Skeletal muscle tissue (tissue), 4 donors: ENCODE data around the gene DNAAF8. TPM values are rescaled to one million over a fixed set of nuclear protein-coding genes. Genes with fewer than 3 reads are reported as not detected.

Experiments used
- H3K27ac ChIP-seq: one replicate; pipeline ENCODE4 v1.7.0; 2013; ENCODE audit warnings: mild to moderate bottlenecking, low read depth, low read length, inconsistent platforms
- H3K27me3 ChIP-seq, 3 donors: one replicate each; pipeline ENCODE4 v1.7.0; 2013; ENCODE audit warnings: low read length in 3 of 3; ENCODE audit not compliant: control insufficient read depth in 3 of 3, insufficient read depth in 3 of 3
- H3K36me3 ChIP-seq, 3 donors: one replicate each; pipeline ENCODE4 v1.7.0; 2013; ENCODE audit warnings: low read length in 3 of 3; ENCODE audit not compliant: control insufficient read depth in 3 of 3, insufficient read depth in 3 of 3
- H3K4me1 ChIP-seq, 3 donors: one replicate each; pipeline ENCODE4 v1.7.0; 2013; ENCODE audit warnings: low read length in 3 of 3, mild to moderate bottlenecking in 3 of 3; ENCODE audit not compliant: control insufficient read depth in 3 of 3, insufficient read depth in 3 of 3
- H3K4me3 ChIP-seq, 3 donors: one replicate each; pipeline ENCODE4 v1.7.0; 2013; ENCODE audit warnings: low read length in 3 of 3
- H3K9ac ChIP-seq, 3 donors: one replicate each; pipeline ENCODE4 v1.7.0; 2013; ENCODE audit warnings: low read length in 3 of 3, mild to moderate bottlenecking in 3 of 3, moderate library complexity in 2 of 3, low read depth in 1 of 3
- H3K9me3 ChIP-seq, 3 donors: one replicate each; pipeline ENCODE4 v1.7.0; 2013; ENCODE audit warnings: low read length in 3 of 3; ENCODE audit not compliant: control insufficient read depth in 3 of 3
- total RNA-seq: library from RNA; depleted of rRNA; stranded (reverse); fragments of >200 nt; gene quantifications from one replicate; pipeline ENCODE4 v1.2.3, GENCODE V29; 2014
- donor health status: Osteomylitis.

Gene DNAAF8
- total RNA-seq, 1 donor from 2014 or later = 0.52 TPM

DNA sequence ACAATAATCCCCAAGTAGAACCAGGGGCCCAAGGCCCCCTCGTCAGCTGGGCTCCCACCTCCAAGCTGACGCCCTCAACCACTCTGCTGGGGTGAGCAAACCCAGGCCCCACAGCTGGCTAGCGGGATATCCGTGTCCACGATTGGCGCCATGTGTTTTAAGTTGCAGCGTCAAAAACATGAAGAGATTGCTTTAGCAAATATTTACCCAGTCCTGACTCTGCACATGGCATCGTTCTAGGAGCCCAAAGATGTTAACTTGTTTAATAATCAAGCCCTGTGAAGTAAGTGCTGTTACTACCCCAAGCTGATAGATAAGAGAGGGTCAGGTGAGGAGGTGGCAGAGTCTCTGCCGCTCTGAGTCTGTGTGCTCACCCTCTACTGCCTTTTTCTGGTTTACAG, 54.2 kb downstream of the DNAAF8 start:
- Histone ChIP-seq H3K4me3 (no peak overlapping the region), H3K9ac (no peak overlapping the region), H3K9me3 (no peaks in the 10 kb centered on the region), H3K4me1 (no peaks in the 10 kb centered on the region), H3K27ac (no peak overlapping the region), H3K36me3 (no peaks in the 10 kb centered on the region), H3K27me3 (no peaks in the 10 kb centered on the region)

DNA sequence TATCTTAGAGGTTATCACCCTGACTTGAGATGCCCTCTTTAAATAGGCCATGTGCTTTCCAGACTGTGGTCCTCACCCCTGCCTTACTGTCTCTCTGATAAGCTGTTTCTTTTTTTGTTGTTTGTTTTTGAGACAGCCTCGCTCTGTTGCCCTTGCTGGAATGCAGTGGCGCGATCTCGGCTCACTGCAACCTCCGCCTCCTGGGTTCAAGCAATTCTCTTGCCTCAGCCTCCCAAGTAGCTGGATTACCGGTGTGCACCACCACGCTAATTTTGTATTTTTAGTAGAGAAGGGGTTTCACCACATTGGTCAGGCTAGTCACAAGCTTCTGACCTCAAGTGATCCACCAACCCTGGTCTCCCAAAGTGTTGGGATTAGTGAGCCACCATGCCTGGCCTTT, 54.6 kb downstream of the DNAAF8 start:
- no peaks in the 10 kb centered on the region for H3K4me1 ChIP-seq
- H3K9me3 ChIP-seq = no peaks in the 10 kb centered on the region
- no peaks in the 10 kb centered on the region for H3K27me3 ChIP-seq
- no peak overlapping the region for H3K27ac ChIP-seq
- H3K9ac ChIP-seq = no peak overlapping the region
- no peaks in the 10 kb centered on the region for H3K36me3 ChIP-seq
- H3K4me3 ChIP-seq = no peak overlapping the region

DNA sequence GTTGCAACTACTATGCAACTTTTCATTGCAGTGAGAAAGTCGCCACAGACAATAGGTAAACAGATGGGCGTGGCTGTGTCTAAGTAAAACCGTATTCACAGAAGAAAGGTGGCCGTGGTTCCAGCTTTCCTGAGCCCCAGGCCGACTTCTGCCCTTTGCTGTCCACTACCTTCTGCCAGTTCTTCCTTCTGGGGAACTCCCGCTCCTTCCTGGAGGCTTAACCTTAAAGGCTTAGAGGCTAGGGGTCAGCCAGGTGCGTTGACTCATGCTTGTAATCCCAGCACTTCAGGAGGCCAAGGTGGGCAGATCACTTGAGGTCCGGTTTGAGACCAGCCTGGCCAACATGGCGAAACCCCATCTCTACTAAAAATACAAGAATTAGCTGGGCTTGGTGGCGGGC, 55.9 kb downstream of the DNAAF8 start:
- Histone ChIP-seq H3K9me3 (no peaks in the 10 kb centered on the region), H3K36me3 (no peaks in the 10 kb centered on the region), H3K4me3 (no peak overlapping the region), H3K9ac (no peak overlapping the region), H3K27ac (no peak overlapping the region), H3K27me3 (no peaks in the 10 kb centered on the region), H3K4me1 (no peaks in the 10 kb centered on the region)

DNA sequence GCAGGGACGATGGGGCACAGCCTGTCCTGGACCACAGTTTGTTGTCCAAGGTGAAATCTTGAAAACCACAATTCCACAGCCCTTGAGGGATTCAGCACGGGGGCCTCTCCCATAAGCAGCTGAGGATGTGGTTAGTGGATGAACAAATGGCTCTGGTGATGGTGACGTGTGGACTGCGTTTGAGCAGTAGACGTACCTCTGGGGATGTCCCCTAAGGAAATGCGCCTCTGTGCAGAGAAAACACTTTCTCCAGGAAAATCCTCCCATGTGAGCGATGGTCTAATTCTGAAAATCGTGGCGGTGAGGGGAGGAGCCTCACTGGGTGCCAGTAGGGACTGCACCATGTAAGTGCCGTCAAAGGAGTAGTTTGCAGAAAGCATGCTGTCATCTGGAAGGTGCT, 56.5 kb downstream of the DNAAF8 start:
- H3K27ac ChIP-seq = no peak overlapping the region
- H3K4me3 ChIP-seq = no peak overlapping the region
- H3K9me3 ChIP-seq = no peaks in the 10 kb centered on the region
- no peak overlapping the region for H3K9ac ChIP-seq
- no peaks in the 10 kb centered on the region for H3K36me3 ChIP-seq
- H3K4me1 ChIP-seq = no peaks in the 10 kb centered on the region
- H3K27me3 ChIP-seq = no peaks in the 10 kb centered on the region

DNA sequence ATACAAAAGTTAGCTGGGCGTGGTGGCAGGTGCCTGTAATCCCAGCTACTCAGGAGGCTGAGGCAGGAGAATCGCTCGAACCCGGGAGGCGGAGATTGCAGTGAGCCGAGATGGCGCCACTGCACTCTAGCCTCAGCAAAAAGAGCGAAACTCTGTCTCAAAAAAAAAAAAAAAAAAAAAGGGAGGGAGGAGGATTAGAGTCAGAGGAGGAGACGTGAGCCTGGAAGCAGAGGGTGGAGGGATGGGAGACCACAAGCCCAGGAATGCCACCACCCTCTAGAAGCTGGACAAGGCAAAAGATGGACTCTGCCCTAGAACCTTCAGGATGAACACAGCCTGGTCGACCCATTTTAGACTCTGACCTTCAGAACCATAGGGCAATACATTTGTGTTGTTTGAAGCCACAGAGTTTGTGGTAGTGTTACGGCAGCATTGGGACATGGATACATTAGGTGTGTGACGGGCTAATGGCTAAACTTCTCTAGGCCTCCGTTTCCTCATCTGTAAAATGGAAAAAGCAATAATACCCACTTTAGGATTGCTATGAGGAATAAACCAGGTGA, 58.7 kb downstream of the DNAAF8 start:
- no peaks in the 10 kb centered on the region for H3K4me1 ChIP-seq
- peaks cover 5 to 10% (median 8%) of the 10 kb centered on the region in 3 donors for H3K36me3 ChIP-seq
- no peak overlapping the region for H3K4me3 ChIP-seq
- H3K9me3 ChIP-seq = no peaks in the 10 kb centered on the region
- H3K27me3 ChIP-seq = no peaks in the 10 kb centered on the region
- H3K9ac ChIP-seq = no peak overlapping the region
- H3K27ac ChIP-seq = no peak overlapping the region

DNA sequence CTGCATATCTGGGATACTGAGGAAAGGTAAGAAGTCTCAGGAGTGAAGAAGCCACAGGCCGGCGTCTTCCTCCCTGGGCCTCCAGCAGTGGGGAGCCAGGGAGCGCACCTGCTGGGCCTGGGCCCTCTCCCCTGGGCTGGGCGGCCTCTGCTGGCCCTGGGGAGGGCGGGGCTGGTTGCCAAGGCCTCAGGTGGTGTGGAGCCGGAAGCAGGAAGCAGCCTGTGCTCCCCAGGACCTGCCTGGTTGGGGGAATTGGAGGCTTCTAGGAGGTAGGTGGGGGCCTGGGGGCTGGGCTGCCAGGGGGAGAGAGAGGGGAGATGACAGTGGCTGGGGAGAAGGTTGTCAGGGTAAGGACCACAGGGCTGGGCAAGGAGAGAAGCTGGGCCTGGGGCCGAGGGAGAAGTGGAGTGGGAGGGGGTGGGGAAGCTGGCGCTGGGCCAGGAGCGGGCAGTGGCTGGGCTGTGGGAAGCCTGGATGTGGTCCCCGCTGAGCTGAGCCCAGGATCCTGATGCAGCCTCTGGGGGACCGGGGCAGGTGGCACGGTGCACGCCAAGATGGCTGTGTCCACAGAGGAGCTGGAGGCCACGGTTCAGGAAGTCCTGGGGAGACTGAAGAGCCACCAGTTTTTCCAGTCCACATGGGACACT, 61.0 kb downstream of the DNAAF8 start, which contains the start of gene SMIM22:
SMIM22 (plus strand) TSS at position 189 of the 647 bp plus-strand sequence; CDS start at position 555, 366 bp downstream.
- peaks cover 20 to 26% (median 21%) of the 10 kb centered on the region in 3 donors for H3K36me3 ChIP-seq
- no peak within 1 kb of the TSS for H3K27ac ChIP-seq
- H3K9ac ChIP-seq = no peak within 1 kb of the TSS

DNA sequence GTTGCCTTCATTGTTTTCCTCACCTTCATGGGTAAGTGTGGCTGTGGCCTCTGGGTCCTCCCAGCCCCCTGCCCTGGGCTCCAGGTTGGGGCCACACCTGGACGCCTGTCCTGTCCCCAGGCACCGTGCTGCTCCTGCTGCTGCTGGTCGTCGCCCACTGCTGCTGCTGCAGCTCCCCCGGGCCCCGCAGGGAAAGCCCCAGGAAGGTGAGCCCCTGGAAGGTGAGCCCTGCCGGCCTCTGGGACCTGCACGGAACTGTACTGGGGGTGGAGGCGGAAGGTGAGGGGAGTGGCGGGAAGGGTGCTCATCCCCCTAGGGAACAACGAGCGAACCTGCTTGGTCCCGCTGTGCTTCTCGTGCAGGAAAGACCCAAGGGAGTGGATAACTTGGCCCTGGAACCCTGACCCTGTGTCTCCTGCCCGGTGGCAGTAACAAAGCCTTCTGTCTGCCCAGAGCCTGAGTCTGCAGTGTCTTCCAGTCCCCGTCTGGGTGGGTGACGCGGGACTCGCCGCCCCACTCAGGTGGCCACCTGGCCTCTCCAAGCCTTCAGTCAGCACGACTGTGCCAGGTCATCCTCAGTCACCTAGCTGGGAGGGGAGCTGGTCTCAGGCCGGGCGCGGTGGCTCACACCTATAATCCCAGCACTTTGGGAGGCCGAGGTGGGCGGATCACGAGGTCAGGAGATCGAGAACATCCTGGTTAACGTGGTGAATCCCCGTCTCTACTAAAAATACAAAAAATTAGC, 61.7 kb downstream of the DNAAF8 start:
- H3K27ac ChIP-seq = no peak overlapping the region
- H3K9ac ChIP-seq = no peak overlapping the region
- peaks cover 2 to 6% (median 3%) of the 10 kb centered on the region in 3 donors for H3K4me1 ChIP-seq
- H3K36me3 ChIP-seq = peaks cover 20 to 26% (median 21%) of the 10 kb centered on the region in 3 donors
- H3K4me3 ChIP-seq = no peak overlapping the region
- no peaks in the 10 kb centered on the region for H3K9me3 ChIP-seq
- H3K27me3 ChIP-seq = no peaks in the 10 kb centered on the region

More for the DNA sequence above, 61.0 kb downstream of the DNAAF8 start, which contains the start of gene SMIM22:
- Histone ChIP-seq H3K4me1 (peaks cover 0 to 1% (median 0%) of the 10 kb centered on the region in 3 donors), H3K27me3 (no peaks in the 10 kb centered on the region), H3K9me3 (no peaks in the 10 kb centered on the region), H3K4me3 (no peak within 1 kb of the TSS)

DNA sequence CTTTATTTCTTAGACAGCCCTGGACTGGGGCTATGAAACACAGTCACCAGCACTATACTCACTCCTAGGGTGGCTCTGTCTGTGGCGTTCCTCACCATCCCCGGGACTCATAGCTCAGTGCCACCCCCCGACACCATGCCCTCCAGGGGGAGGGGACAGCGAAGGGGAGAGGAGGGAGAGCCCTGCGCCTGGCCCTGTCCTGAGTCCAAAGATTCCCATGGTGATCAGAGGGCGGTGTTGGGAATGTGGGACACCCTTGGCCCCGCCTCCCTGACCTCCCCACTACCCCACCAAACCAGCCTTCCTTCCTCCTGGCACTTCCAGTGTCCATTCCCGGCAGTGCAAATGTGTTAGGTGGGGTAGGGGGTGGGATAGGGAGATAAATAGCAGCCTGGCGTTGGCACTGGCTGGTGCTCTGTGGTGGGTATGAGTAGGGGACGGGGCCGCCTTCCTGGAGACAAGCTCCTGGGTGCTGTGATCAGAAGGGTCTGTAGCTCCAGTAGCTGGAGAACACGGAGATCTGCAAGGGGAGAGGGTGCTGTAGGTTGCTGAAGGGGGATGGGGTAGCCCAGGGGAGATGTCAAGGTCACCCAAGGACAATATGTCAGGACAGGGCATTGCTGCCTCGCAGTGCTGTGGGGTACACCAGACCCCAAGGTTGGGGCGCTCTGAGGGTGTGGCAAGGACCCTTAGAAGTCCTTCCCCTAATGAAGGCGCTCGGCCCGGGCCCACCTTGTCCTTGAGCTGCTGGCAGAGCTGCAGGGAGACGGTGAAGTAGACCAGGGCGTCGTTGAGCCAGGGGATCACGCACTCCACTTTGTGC, 62.9 kb downstream of the DNAAF8 start:
- Histone ChIP-seq H3K27ac (no peak overlapping the region), H3K4me1 (peaks cover 11 to 15% (median 14%) of the 10 kb centered on the region in 3 donors), H3K4me3 (no peak overlapping the region), H3K27me3 (no peaks in the 10 kb centered on the region), H3K9ac (no peak overlapping the region), H3K36me3 (peaks cover 20 to 26% (median 21%) of the 10 kb centered on the region in 3 donors), H3K9me3 (no peaks in the 10 kb centered on the region)

DNA sequence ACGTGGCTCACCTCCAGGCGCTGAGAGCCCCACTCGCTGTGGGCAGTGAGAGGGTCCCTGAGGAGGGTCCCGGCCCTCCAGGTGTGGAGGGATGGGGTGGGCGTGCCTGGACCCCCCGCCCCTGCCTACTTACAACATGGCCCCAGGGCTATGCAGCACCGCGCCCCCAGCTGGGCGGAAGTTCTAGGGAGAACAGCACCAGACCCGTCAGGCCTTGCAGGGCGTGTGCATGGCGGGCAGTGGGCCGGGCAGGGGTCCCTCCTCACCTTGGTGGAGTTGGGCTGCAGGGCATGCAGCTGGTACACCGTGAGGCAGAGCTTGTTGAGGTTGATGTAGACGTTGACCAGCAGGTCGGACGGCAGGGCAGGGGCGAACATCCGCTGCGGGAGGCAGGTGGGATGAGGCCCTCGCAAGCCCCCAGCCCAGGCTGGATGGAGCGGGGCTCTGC, 63.5 kb downstream of the DNAAF8 start:
- H3K4me1 ChIP-seq = peaks cover 11 to 15% (median 14%) of the 10 kb centered on the region in 3 donors
- H3K4me3 ChIP-seq = no peak overlapping the region
- no peak overlapping the region for H3K9ac ChIP-seq
- peaks cover 20 to 26% (median 21%) of the 10 kb centered on the region in 3 donors for H3K36me3 ChIP-seq
- no peaks in the 10 kb centered on the region for H3K27me3 ChIP-seq
- no peaks in the 10 kb centered on the region for H3K9me3 ChIP-seq
- no peak overlapping the region for H3K27ac ChIP-seq
